HepG2 (cell line): ENCODE measurements around the gene STAC. TPM values are rescaled to one million over a fixed set of nuclear protein-coding genes. Genes with fewer than 3 reads are reported as not detected.

Source experiments
- ATAC-seq: fragments of 200-7000 bp; cut with Tn5 transposase; 3 replicates; pipeline ENCODE4 v1.9.1; 2020; ENCODE audit warnings: mild to moderate bottlenecking, moderate library complexity
- BruUV-seq: library from RNA; stranded (reverse); fragments of 400-500 nt; replicated peaks from 2 replicates; lab custom pipeline; 2021; lab: Mats Ljungman, UMichigan
- CTCF ChIA-PET: fragments of 300-600 bp; formaldehyde crosslinking; extraction: SDS; loops from one replicate; lab custom pipeline; 2021; ENCODE audit warnings: low total read pairs, inconsistent platforms, low intra/inter-chr PET ratio; lab: Yijun Ruan, JAX
- POLR2A ChIA-PET: fragments of 350-600 bp; sonication (Branson Sonifier 250); formaldehyde crosslinking; loops from one replicate; lab custom pipeline; 2020; ENCODE audit warnings: antibody characterized with exemption, inconsistent platforms; lab: Yijun Ruan, JAX
- DNase-seq: peaks from one replicate; pipeline ENCODE4 v3.0.0-alpha.2; 2015; ENCODE audit warnings: low spot score
- FAIRE-seq: peaks from 3 replicates; lab custom pipeline; 2011; peaks lifted over from hg19 to GRCh38; lab: Jason Lieb, UNC
- H2AFZ ChIP-seq: one replicate; pipeline ENCODE4 v1.6.1; 2011; ENCODE audit warnings: low read length, inconsistent platforms
- H3K27ac ChIP-seq: fragments of 300-600 bp; 3 replicates; pipeline ENCODE4 v1.8.0; 2011; ENCODE audit warnings: mixed run types, mild to moderate bottlenecking, mixed read lengths, low read length, inconsistent platforms; ENCODE audit not compliant: insufficient read depth; ENCODE audit errors: extremely low read length
- H3K27me3 ChIP-seq, 2 experiments: fragments of 200-600 bp in 1 of 2; 2 replicates in 1 of 2; 3 replicates in 1 of 2; pipeline versions ENCODE4 v1.6.0 to v1.8.0; 2011; ENCODE audit warnings: low read length in 2 of 2, mild to moderate bottlenecking in 2 of 2, moderate library complexity in 2 of 2, inconsistent platforms in 1 of 2; ENCODE audit not compliant: insufficient read depth in 2 of 2, control insufficient read depth in 1 of 2
- H3K36me3 ChIP-seq, 2 experiments: fragments of 200-600 bp in 1 of 2; replicated peaks in 1 of 2; 2 replicates in 1 of 2; 3 replicates in 1 of 2; pipeline versions ENCODE4 v1.5.1 to v1.8.0; 2011; ENCODE audit warnings: low read length in 2 of 2, inconsistent platforms in 1 of 2; ENCODE audit not compliant: insufficient read depth in 2 of 2, control insufficient read depth in 1 of 2
- H3K4me1 ChIP-seq: 2 replicates; pipeline ENCODE4 v1.5.1; 2012; ENCODE audit warnings: low read length, inconsistent platforms; ENCODE audit not compliant: insufficient read depth
- H3K4me2 ChIP-seq: 2 replicates; pipeline ENCODE4 v1.6.0; 2011; ENCODE audit warnings: low read depth, low read length, inconsistent platforms
- H3K4me3 ChIP-seq, 3 experiments: fragments of 200-600 bp in 1 of 3; sonication (generic), shearing (Covaris generic) in 1 of 3; replicated peaks in 1 of 3; 2 replicates each; pipeline ENCODE4 v1.5.1; 2011 to 2016; ENCODE audit warnings: low read length in 3 of 3, inconsistent platforms in 2 of 3, low read depth in 2 of 3, mild to moderate bottlenecking in 2 of 3, control low read depth in 1 of 3, mixed read lengths in 1 of 3; ENCODE audit not compliant: insufficient read depth in 1 of 3
- H3K79me2 ChIP-seq: one replicate; pipeline ENCODE4 v1.6.1; 2011; ENCODE audit warnings: low read length, inconsistent platforms; ENCODE audit not compliant: insufficient read depth
- H3K9ac ChIP-seq: 2 replicates; pipeline ENCODE4 v1.6.0; 2011; ENCODE audit warnings: mild to moderate bottlenecking, low read depth, low read length, inconsistent platforms; ENCODE audit not compliant: insufficient read depth
- H3K9me3 ChIP-seq: 2 replicates; pipeline ENCODE4 v1.5.1; 2012; ENCODE audit warnings: mild to moderate bottlenecking, low read length
- H4K20me1 ChIP-seq: 2 replicates; pipeline ENCODE4 v1.6.0; 2011; ENCODE audit warnings: inconsistent platforms, mild to moderate bottlenecking, low read length, moderate library complexity; ENCODE audit not compliant: insufficient read depth
- CENPX ChIP-seq: sonication (generic); formaldehyde crosslinking; IDR thresholded peaks from 2 replicates; pipeline ENCODE4 v1.9.0; 2021; ENCODE audit warnings: mild to moderate bottlenecking, missing genetic modification reagents, moderate library complexity
- MEIS2 ChIP-seq: sonication (generic); formaldehyde crosslinking; IDR thresholded peaks from 2 replicates; pipeline ENCODE4 v1.9.0; 2021; ENCODE audit warnings: mild to moderate bottlenecking, missing genetic modification reagents
- PITX1 ChIP-seq: sonication (generic); formaldehyde crosslinking; IDR thresholded peaks from 2 replicates; pipeline ENCODE4 v1.5.1; 2020; ENCODE audit warnings: mild to moderate bottlenecking, missing genetic modification reagents
- SCMH1 ChIP-seq: sonication (generic); formaldehyde crosslinking; IDR thresholded peaks from 2 replicates; pipeline ENCODE4 v1.9.0; 2021; ENCODE audit warnings: missing genetic modification reagents, mild to moderate bottlenecking, borderline replicate concordance
- XBP1 ChIP-seq: sonication (generic); formaldehyde crosslinking; IDR thresholded peaks from 2 replicates; pipeline ENCODE4 v1.5.0; 2020; ENCODE audit warnings: missing genetic modification reagents
- ZIK1 ChIP-seq: sonication (generic); formaldehyde crosslinking; IDR thresholded peaks from 2 replicates; pipeline ENCODE4 v1.5.0; 2020; ENCODE audit warnings: mild to moderate bottlenecking, low read depth, missing genetic modification reagents, borderline replicate concordance
- ZKSCAN8 ChIP-seq: IDR thresholded peaks from 2 replicates; pipeline ENCODE4 v1.6.1; 2016; ENCODE audit warnings: borderline replicate concordance, missing genetic modification reagents, missing compliant biosample characterization
- ZNF124 ChIP-seq: sonication (generic); formaldehyde crosslinking; IDR thresholded peaks from 2 replicates; pipeline ENCODE4 v1.4.0; 2020; ENCODE audit warnings: missing genetic modification reagents
- ZNF354B ChIP-seq: sonication (generic); formaldehyde crosslinking; IDR thresholded peaks from 2 replicates; pipeline ENCODE4 v1.8.0; 2022; ENCODE audit warnings: mild to moderate bottlenecking, missing genetic modification reagents
- ZNF451 ChIP-seq: sonication (generic); formaldehyde crosslinking; IDR thresholded peaks from 2 replicates; pipeline ENCODE4 v1.5.0; 2020; ENCODE audit warnings: mild to moderate bottlenecking, missing genetic modification reagents
- ZNF552 ChIP-seq: sonication (generic); formaldehyde crosslinking; IDR thresholded peaks from 2 replicates; pipeline ENCODE4 v1.9.0; 2022; ENCODE audit warnings: missing genetic modification reagents, mild to moderate bottlenecking, borderline replicate concordance
- ZNF672 ChIP-seq: sonication (generic); formaldehyde crosslinking; IDR thresholded peaks from 2 replicates; pipeline ENCODE4 v1.8.1; 2022; ENCODE audit warnings: missing genetic modification reagents
- ZNF766 ChIP-seq: sonication (generic); formaldehyde crosslinking; IDR thresholded peaks from 2 replicates; pipeline ENCODE4 v1.5.0; 2020; ENCODE audit warnings: missing genetic modification reagents, borderline replicate concordance
- WGBS: methylation state at CpG from one replicate; pipeline ENCODE4 v1.1.6; 2017; ENCODE audit warnings: low lambda C conversion rate; 5-methylcytosine and 5-hydroxymethylcytosine counted together
- in situ Hi-C: cut with HindIII; loops from 2 replicates; pipeline ENCODE4 v1.10.0; 2017; ENCODE audit warnings: low pct_unique_long_range_greater_than_20kb; ENCODE audit not compliant: extremely low pct_ligation_motif_present
- intact Hi-C: fragments of 100-400 bp; cut with micrococcal nuclease; formaldehyde crosslinking; loops from one replicate; pipeline ENCODE4 v1.10.0; 2022; ENCODE audit not compliant: unreplicated experiment
- polyA plus RNA-seq, 8 experiments: library from polyadenylated mRNA; depleted of rRNA in 3 of 8; stranded (reverse) in 7 of 8; unstranded in 1 of 8; fragments of >200 nt; fragmentation: Illumina TruSeq in 4 of 8; extraction: Trizol in 4 of 8; gene quantifications; 2 replicates each; pipeline versions ENCODE4 v1.2.1 to v1.2.3, GENCODE V29; 2011 to 2016; ENCODE audit warnings: low read depth in 4 of 8, missing spikeins in 1 of 8, mixed read lengths in 1 of 8; ENCODE audit not compliant: insufficient read depth in 1 of 8
- total RNA-seq, 5 experiments: library from RNA; depleted of rRNA; stranded (reverse); fragments of >200 nt; fragmentation: Illumina TruSeq; extraction: Trizol; gene quantifications; 2 replicates each; pipeline ENCODE4 v1.2.3, GENCODE V29; 2016; ENCODE audit warnings: low read depth in 1 of 5

STAC gene
- total and polyA plus RNA-seq, 2 of the 13 experiments (the other 11 are each of a cell fraction or from before 2014, with no cell fraction given), result not detected

- Histone ChIP-seq H3K4me1 (no peaks in the 10 kb centered on the region), H3K4me2 (no peak overlapping the region), H3K4me3 (no peak overlapping the region), H3K79me2 (no peaks in the 10 kb centered on the region), H3K36me3 (no peaks in the 10 kb centered on the region), H3K9ac (no peak overlapping the region), H3K9me3 (no peaks in the 10 kb centered on the region), H3K27ac (no peak overlapping the region), H3K27me3 (no peaks in the 10 kb centered on the region), H2AFZ (no peak overlapping the region), H4K20me1 (no peaks in the 10 kb centered on the region)
- ChIA-PET POLR2A (no interaction called here), CTCF (no interaction called here)
- DNase-seq (no peak), FAIRE-seq (no peak), ATAC-seq (no peak)
- in situ Hi-C loops, result no loop called here
- intact Hi-C loops, result no loop called here
- 33% methylated on average over 3 of the region's 3 CpGs for WGBS
- no TSS peak for BruUV-seq
- TF ChIP-seq ZNF354B (CRISPR knock-in tag) (no peak), ZNF451 (no peak), ZNF766 (no peak), ZNF124 (CRISPR knock-in tag) (no peak), ZNF672 (no peak), CENPX (CRISPR knock-in tag) (no peak), SCMH1 (CRISPR knock-in tag) (no peak), XBP1 (CRISPR knock-in tag) (no peak), ZKSCAN8 (CRISPR knock-in tag) (no peak), ZIK1 (CRISPR knock-in tag) (no peak), MEIS2 (no peak), PITX1 (CRISPR knock-in tag) (no peak), ZNF552 (CRISPR knock-in tag) (no peak)
Measured at GRCh38 chr3:36429986-36430485, 49.7 kb downstream of the STAC start.
